Neural crest cell (in vitro differentiated cells): ENCODE data around the gene MB21D2. TPM values are rescaled to one million over a fixed set of nuclear protein-coding genes. Genes with fewer than 3 reads are reported as not detected.
A peak's percentile ranks its signal among the peaks of the same experiment; 100 is the strongest.

Source experiments
- DNase-seq: peaks from one replicate; pipeline ENCODE4 v3.0.0; 2021; ENCODE audit warnings: low read depth, mixed read lengths, low spot score
- H3K27ac Mint-ChIP-seq: one replicate; pipeline ENCODE4 v1.8.0; 2021; ENCODE audit warnings: mild to moderate bottlenecking, mixed read lengths; ENCODE audit not compliant: unreplicated experiment
- H3K27me3 Mint-ChIP-seq: 2 replicates; pipeline ENCODE4 v1.8.0; 2021; ENCODE audit warnings: low read depth, mild to moderate bottlenecking, mixed read lengths
- H3K36me3 Mint-ChIP-seq: 2 replicates; pipeline ENCODE4 v1.8.0; 2021; ENCODE audit warnings: low read depth, mild to moderate bottlenecking, mixed read lengths
- H3K4me1 Mint-ChIP-seq: 2 replicates; pipeline ENCODE4 v1.8.0; 2021; ENCODE audit warnings: mixed read lengths
- H3K4me3 Mint-ChIP-seq: one replicate; pipeline ENCODE4 v1.8.0; 2021; ENCODE audit warnings: mild to moderate bottlenecking, mixed read lengths
- H3K9me3 Mint-ChIP-seq: 2 replicates; pipeline ENCODE4 v1.8.0; 2021; ENCODE audit warnings: mixed read lengths
- CTCF ChIP-seq: fragments of 200-600 bp; sonication (generic); conservative IDR thresholded peaks from 2 replicates; pipeline ENCODE4 v1.5.0; 2021; ENCODE audit warnings: antibody characterized with exemption, mild to moderate bottlenecking
- total RNA-seq: library from RNA; stranded (reverse); gene quantifications from 2 replicates; pipeline ENCODE4 v1.2.1, GENCODE V29; 2021

Gene MB21D2
- total RNA-seq, 1 donor from 2014 or later, result 5.5 TPM

- H3K27me3 Mint-ChIP-seq, result no peaks in the 10 kb centered on the region
- TF ChIP-seq CTCF, result no peak
- H3K4me1 Mint-ChIP-seq, result peaks cover 31% of the 10 kb centered on the region
- DNase-seq, result no peak
- H3K4me3 Mint-ChIP-seq, result no peak overlapping the region
- no peaks in the 10 kb centered on the region for H3K9me3 Mint-ChIP-seq
- no peaks in the 10 kb centered on the region for H3K36me3 Mint-ChIP-seq
- no peak overlapping the region for H3K27ac Mint-ChIP-seq
Observed at GRCh38 chr3:192890347-192891335, 27.0 kb downstream of the MB21D2 start.

GRCh38 chr3:192889679-192890078 lies 28.0 kb downstream of the MB21D2 start:
- no peaks in the 10 kb centered on the region for H3K27me3 Mint-ChIP-seq
- H3K27ac Mint-ChIP-seq, result no peak overlapping the region
- no peaks in the 10 kb centered on the region for H3K36me3 Mint-ChIP-seq
- TF ChIP-seq CTCF, result no peak
- H3K4me3 Mint-ChIP-seq, result no peak overlapping the region
- H3K4me1 Mint-ChIP-seq, result peaks cover 36% of the 10 kb centered on the region
- no peaks in the 10 kb centered on the region for H3K9me3 Mint-ChIP-seq
- no peak for DNase-seq

- DNase-seq, result no peak
- H3K36me3 Mint-ChIP-seq, result no peaks in the 10 kb centered on the region
- no peaks in the 10 kb centered on the region for H3K27me3 Mint-ChIP-seq
- H3K27ac Mint-ChIP-seq, result peak overlapping the region; percentile 24
- TF ChIP-seq CTCF, result no peak
- peaks cover 34% of the 10 kb centered on the region for H3K4me1 Mint-ChIP-seq
- H3K9me3 Mint-ChIP-seq, result no peaks in the 10 kb centered on the region
- H3K4me3 Mint-ChIP-seq, result no peak overlapping the region
Observed at GRCh38 chr3:192888190-192888589, 29.5 kb downstream of the MB21D2 start.

GRCh38 chr3:192887701-192888100 lies 30.0 kb downstream of the MB21D2 start:
- peak overlapping the region; percentile 24 for H3K27ac Mint-ChIP-seq
- no peaks in the 10 kb centered on the region for H3K27me3 Mint-ChIP-seq
- DNase-seq, result no peak
- no peak for TF ChIP-seq CTCF
- peaks cover 29% of the 10 kb centered on the region for H3K4me1 Mint-ChIP-seq
- H3K4me3 Mint-ChIP-seq, result no peak overlapping the region
- no peaks in the 10 kb centered on the region for H3K36me3 Mint-ChIP-seq
- H3K9me3 Mint-ChIP-seq, result no peaks in the 10 kb centered on the region

GRCh38 chr3:192887047-192887446 lies 30.6 kb downstream of the MB21D2 start:
- Mint-ChIP-seq H3K27ac (no peak overlapping the region), H3K4me1 (peaks cover 29% of the 10 kb centered on the region), H3K27me3 (no peaks in the 10 kb centered on the region), H3K4me3 (no peak overlapping the region), H3K36me3 (no peaks in the 10 kb centered on the region), H3K9me3 (no peaks in the 10 kb centered on the region)
- no peak for TF ChIP-seq CTCF
- DNase-seq, result no peak
